ENCODE measurements around the gene MAPK8IP1. TPM values are rescaled to one million over a fixed set of nuclear protein-coding genes. Genes with fewer than 3 reads are reported as not detected.

Gene MAPK8IP1
- total RNA-seq, 1 donor from 2014 or later, result 0.49 TPM

GRCh38 chr11:45917286-45917622 is 31.8 kb downstream of the MAPK8IP1 start:
- H3K4me3 Mint-ChIP-seq, result peak overlapping the region; percentile 99
- DNase-seq, result no peak
- peaks cover 21% of the 10 kb centered on the region for H3K4me1 Mint-ChIP-seq
- peaks cover 17% of the 10 kb centered on the region for H3K36me3 Mint-ChIP-seq (ENCODE audit: low read depth)
- no peaks in the 10 kb centered on the region for H3K9me3 Mint-ChIP-seq
- intact Hi-C loops (cut with micrococcal nuclease), result no loop called here
- peaks cover 10% of the 10 kb centered on the region for H3K27me3 Mint-ChIP-seq
- peak overlapping the region; percentile 97 for H3K27ac Mint-ChIP-seq

DNA sequence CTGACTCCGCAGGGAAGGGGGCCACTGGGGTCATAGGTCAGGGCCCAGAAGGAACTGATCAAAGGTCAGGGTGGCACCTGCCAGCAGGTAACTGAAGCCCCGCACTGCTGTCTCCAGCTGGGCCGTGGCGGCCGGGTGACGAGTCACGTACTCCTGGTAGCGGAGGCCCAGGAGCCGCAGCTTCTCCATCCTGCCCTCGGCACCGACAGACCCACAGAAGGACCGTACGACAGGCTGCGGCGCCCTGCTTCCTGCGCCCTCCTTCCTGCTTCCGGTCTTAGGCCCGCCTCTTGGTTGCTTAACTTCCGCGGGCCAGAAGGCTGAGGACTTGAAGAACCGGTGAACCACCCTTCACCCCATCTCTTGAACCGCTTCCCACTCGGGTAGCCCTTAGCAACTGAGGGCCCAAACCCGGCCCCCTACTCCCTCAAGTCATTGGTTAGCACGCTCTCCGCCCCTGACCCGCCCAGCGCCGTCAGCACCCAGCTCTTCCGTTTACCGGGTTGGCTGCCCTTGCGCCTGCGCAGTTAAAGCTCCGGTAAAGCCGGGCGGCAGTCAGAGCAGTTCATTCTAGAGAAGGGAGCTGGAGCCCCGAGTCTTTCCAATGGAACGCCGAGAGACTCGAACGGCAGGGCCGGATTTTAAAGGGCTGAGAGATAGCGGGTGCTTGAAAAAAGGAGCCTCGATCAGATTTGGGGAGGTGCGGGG is 32.3 kb downstream of the MAPK8IP1 start, which contains the start of gene PEX16:
Gene PEX16 (minus strand): TSS at position 255 of the 708 bp plus-strand sequence. CDS start 66 bp downstream, at position 189.
- Mint-ChIP-seq H3K27ac (peak within 1 kb of the TSS; percentile 97), H3K9me3 (no peaks in the 10 kb centered on the region), H3K4me3 (peak within 1 kb of the TSS; percentile 99), H3K36me3 (ENCODE audit: low read depth) (peaks cover 17% of the 10 kb centered on the region), H3K4me1 (peaks cover 21% of the 10 kb centered on the region), H3K27me3 (peaks cover 10% of the 10 kb centered on the region)
- intact Hi-C loops (cut with micrococcal nuclease), result loop anchor here (1.0 to 2.0 kb wide), 5 partner anchors 32 to 201 kb away; partner anchors contain the start of genes CRY2, MAPK8IP1 and SLC35C1
- DNase-seq, result peak; percentile 99

DNA sequence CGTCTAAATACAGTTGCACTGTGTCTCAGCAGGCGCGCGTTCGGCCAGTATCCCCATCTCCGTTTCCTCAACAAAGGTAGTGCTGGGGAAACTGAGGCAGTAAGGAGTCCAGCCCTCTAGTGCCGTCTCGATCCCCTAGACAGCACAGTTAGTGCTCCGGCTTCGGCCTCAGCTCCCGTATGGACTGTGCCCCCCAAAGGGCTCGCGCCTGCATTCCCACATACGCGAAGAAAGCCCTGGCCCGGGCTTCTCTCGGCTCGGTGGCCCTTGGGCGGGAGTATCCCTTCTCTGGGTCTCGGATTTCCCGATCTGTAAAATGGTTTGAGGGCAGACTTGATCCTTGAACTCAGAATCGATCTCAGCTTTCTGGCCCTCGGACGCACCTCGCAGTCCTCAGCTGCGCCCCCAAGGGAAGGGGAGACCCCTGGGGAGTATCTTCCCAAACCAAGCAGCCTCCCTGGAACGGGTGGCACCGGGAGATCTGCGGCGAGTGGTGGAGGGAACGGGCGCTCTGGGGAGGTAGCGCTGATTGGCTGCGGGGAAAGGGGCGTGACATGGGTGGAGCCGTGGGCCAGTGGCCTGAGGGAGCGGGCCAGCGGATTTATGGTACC is 33.0 kb downstream of the MAPK8IP1 start:
- Mint-ChIP-seq H3K27me3 (peaks cover 13% of the 10 kb centered on the region), H3K4me3 (peak overlapping the region; percentile 99), H3K9me3 (no peaks in the 10 kb centered on the region), H3K4me1 (peaks cover 24% of the 10 kb centered on the region), H3K27ac (peak overlapping the region; percentile 97), H3K36me3 (ENCODE audit: low read depth) (peaks cover 17% of the 10 kb centered on the region)
- intact Hi-C loops (cut with micrococcal nuclease), result loop anchor here (1.0 to 2.0 kb wide), 5 partner anchors 33 to 200 kb away; partner anchors contain the start of genes CRY2, MAPK8IP1 and SLC35C1
- DNase-seq, result peak; percentile 91

GRCh38 chr11:45918962-45919675 is 33.7 kb downstream of the MAPK8IP1 start:
- Mint-ChIP-seq H3K4me3 (peak overlapping the region; percentile 99), H3K36me3 (ENCODE audit: low read depth) (peaks cover 12% of the 10 kb centered on the region), H3K27ac (no peak overlapping the region), H3K4me1 (peaks cover 24% of the 10 kb centered on the region), H3K27me3 (peaks cover 17% of the 10 kb centered on the region), H3K9me3 (no peaks in the 10 kb centered on the region)
- DNase-seq, result no peak
- intact Hi-C loops (cut with micrococcal nuclease), result loop anchor here (1.0 to 2.0 kb wide), 5 partner anchors 34 to 200 kb away; partner anchors contain the start of genes CRY2, MAPK8IP1 and SLC35C1

DNA sequence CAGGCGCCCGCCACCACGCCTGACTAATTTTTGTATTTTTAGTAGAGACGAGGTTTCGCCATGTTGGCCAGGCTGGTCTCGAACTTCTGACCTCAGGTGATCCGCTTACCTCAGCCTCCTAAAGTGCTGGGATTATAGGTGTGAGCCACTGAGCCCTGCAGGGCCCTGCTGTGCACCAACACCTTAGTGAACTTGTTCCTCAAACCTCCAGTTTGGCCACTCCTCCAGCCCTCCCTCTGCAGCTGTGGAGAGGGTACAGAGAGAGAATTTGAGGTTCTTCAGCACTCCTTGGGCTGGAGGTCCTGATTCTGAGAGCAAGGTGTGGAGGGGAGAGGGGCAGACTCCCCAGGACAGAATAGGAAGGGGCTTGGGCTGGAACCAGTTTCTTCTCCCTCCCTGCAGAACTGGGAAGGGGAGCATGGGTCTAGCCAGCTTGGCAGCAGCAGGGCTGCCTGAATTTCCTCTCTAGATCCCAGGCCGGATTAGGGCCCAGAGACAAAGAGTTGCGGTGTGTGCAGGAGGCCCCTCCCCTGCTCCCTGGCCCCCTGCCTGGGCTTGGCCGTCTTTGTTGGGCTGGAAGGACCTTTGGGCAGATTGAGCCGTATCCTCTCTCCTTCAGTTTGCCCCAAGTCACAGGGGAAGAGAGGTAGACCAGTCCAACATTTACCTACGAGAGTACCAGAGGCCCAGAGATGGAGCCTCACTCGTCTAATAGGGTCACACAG is 34.5 kb downstream of the MAPK8IP1 start:
- peaks cover 26% of the 10 kb centered on the region for H3K27me3 Mint-ChIP-seq
- no peak overlapping the region for H3K27ac Mint-ChIP-seq
- peak overlapping the region; percentile 49 for H3K4me3 Mint-ChIP-seq
- H3K36me3 Mint-ChIP-seq (ENCODE audit: low read depth), result peaks cover 12% of the 10 kb centered on the region
- no peak for DNase-seq
- intact Hi-C loops (cut with micrococcal nuclease), result loop anchor here (2.0 kb wide), 1 partner anchor 199 kb away; no protein-coding TSS in a partner anchor
- H3K9me3 Mint-ChIP-seq, result no peaks in the 10 kb centered on the region
- peaks cover 24% of the 10 kb centered on the region for H3K4me1 Mint-ChIP-seq

GRCh38 chr11:45920531-45921477 is 35.4 kb downstream of the MAPK8IP1 start:
- no peak overlapping the region for H3K27ac Mint-ChIP-seq
- no peak for DNase-seq
- no peak overlapping the region for H3K4me3 Mint-ChIP-seq
- intact Hi-C loops (cut with micrococcal nuclease), result no loop called here
- no peaks in the 10 kb centered on the region for H3K9me3 Mint-ChIP-seq
- peaks cover 6% of the 10 kb centered on the region for H3K36me3 Mint-ChIP-seq (ENCODE audit: low read depth)
- H3K27me3 Mint-ChIP-seq, result peaks cover 27% of the 10 kb centered on the region
- peaks cover 22% of the 10 kb centered on the region for H3K4me1 Mint-ChIP-seq

DNA sequence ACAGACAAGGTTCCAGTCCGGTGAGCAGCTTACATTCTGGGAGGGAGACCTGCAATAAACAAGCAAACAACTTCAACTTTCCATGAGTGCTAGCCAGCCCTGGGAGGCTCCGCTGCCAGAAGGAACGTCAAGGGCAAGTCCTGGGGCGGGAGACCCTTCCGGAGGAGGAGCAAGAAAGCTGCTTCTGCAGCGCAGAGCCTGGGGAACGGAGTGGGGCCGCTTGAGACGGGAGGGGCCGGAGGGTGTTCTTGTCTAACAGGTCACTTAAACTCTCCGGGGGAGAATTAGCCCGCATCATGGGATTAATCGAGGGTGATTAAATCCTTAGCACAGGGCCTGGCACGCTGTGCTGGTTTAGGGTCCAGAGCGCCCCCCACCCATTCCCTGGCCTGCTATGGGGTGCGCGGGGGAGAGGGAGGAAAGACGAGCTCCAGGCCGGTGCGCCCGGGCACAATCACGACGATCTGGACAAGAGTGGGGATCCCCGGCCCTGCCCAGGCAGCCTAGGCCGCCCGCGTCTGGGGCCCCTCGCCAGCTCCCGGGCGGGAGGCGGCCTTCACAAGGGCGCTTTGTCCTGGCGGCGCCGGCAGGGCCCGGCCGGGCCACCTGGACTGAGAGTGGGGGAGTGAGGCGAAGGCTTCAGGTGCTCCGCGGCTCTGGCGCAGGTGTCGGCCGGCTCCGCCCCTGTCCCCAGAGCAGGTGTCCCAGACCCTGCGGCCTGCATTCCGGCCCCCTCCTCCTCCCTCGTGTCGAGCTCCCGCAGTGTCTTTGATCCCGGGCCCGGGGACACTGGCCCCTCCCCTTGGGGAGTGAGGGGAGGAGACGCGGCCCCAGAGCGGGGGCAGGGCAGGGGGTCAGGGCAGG is 36.3 kb downstream of the MAPK8IP1 start:
- intact Hi-C loops (cut with micrococcal nuclease), result no loop called here
- DNase-seq, result no peak
- Mint-ChIP-seq H3K36me3 (ENCODE audit: low read depth) (no peaks in the 10 kb centered on the region), H3K9me3 (no peaks in the 10 kb centered on the region), H3K27me3 (peaks cover 27% of the 10 kb centered on the region), H3K27ac (no peak overlapping the region), H3K4me3 (peak overlapping the region; percentile 44), H3K4me1 (peaks cover 16% of the 10 kb centered on the region)

- peaks cover 27% of the 10 kb centered on the region for H3K27me3 Mint-ChIP-seq
- H3K9me3 Mint-ChIP-seq, result no peaks in the 10 kb centered on the region
- intact Hi-C loops (cut with micrococcal nuclease), result no loop called here
- no peaks in the 10 kb centered on the region for H3K36me3 Mint-ChIP-seq (ENCODE audit: low read depth)
- peaks cover 15% of the 10 kb centered on the region for H3K4me1 Mint-ChIP-seq
- H3K4me3 Mint-ChIP-seq, result peak within 1 kb of the TSS; percentile 74
- no peak within 1 kb of the TSS for H3K27ac Mint-ChIP-seq
- DNase-seq, result peak; percentile 70
Measured at GRCh38 chr11:45922425-45923082, 37.1 kb downstream of the MAPK8IP1 start, which contains the start of gene LARGE2. LARGE2 (plus strand) TSS chr11:45922656; CDS start chr11:45922883, 227 bp downstream.

DNA sequence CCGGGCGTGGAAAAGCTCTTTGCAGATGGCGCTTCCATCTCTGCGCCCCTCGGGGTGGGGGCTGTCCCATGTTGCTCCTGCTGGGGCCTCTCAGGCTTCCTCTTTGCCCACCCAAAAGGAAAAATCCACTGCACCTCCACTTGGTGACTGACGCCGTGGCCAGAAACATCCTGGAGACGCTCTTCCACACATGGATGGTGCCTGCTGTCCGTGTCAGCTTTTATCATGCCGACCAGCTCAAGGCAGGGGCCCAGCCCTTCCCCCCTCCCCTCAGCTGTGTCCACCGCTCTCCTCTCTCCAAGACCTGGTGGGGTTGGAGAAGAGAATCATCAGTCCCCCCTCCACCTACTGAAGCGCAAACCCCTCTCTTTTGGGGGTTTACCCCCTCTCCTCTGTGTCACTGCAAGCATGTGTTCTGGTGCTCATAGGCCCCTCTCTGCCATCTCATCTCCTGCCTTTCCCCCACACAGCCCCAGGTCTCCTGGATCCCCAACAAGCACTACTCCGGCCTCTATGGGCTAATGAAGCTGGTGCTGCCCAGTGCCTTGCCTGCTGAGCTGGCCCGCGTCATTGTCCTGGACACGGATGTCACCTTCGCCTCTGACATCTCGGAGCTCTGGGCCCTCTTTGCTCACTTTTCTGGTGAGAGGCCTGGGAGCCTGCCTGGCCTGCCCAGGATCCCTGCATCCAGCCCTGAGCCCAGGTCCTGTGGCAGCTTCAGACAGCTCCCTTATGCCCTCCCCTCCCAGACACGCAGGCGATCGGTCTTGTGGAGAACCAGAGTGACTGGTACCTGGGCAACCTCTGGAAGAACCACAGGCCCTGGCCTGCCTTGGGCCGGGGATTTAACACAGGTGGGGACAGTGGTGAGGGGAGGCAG is 38.8 kb downstream of the MAPK8IP1 start:
- peaks cover 6% of the 10 kb centered on the region for H3K4me1 Mint-ChIP-seq
- H3K4me3 Mint-ChIP-seq, result peak overlapping the region; percentile 17
- peak; percentile 55 for DNase-seq
- no peaks in the 10 kb centered on the region for H3K9me3 Mint-ChIP-seq
- intact Hi-C loops (cut with micrococcal nuclease), result no loop called here
- H3K36me3 Mint-ChIP-seq (ENCODE audit: low read depth), result no peaks in the 10 kb centered on the region
- H3K27me3 Mint-ChIP-seq, result peaks cover 27% of the 10 kb centered on the region
- no peak overlapping the region for H3K27ac Mint-ChIP-seq

- Mint-ChIP-seq H3K27me3 (peaks cover 27% of the 10 kb centered on the region), H3K4me3 (no peak overlapping the region), H3K27ac (no peak overlapping the region), H3K9me3 (no peaks in the 10 kb centered on the region), H3K4me1 (peaks cover 6% of the 10 kb centered on the region), H3K36me3 (ENCODE audit: low read depth) (no peaks in the 10 kb centered on the region)
- DNase-seq, result peak; percentile 52
- intact Hi-C loops (cut with micrococcal nuclease), result no loop called here
Measured at GRCh38 chr11:45924927-45925326, 39.5 kb downstream of the MAPK8IP1 start.

- intact Hi-C loops (cut with micrococcal nuclease), result no loop called here
- peaks cover 12% of the 10 kb centered on the region for H3K4me1 Mint-ChIP-seq
- H3K4me3 Mint-ChIP-seq, result no peak overlapping the region
- DNase-seq, result peak; percentile 52
- H3K36me3 Mint-ChIP-seq (ENCODE audit: low read depth), result no peaks in the 10 kb centered on the region
- H3K27me3 Mint-ChIP-seq, result peaks cover 27% of the 10 kb centered on the region
- H3K27ac Mint-ChIP-seq, result no peak overlapping the region
- no peaks in the 10 kb centered on the region for H3K9me3 Mint-ChIP-seq
Measured at GRCh38 chr11:45925550-45925949, 40.1 kb downstream of the MAPK8IP1 start.

Data from activated CD4-positive, alpha-beta T cell treated with anti-CD3 and anti-CD28 coated beads, Interleukin-2, amount 10 ng/mL, durations not matched to agents 24 days and 14 days (primary cell).